GM12891 (cell line): ENCODE results near the gene INSIG1.

Experiments used
- DNase-seq: peaks from one replicate; pipeline ENCODE4 v3.0.0; 2011; ENCODE audit warnings: low spot score; ENCODE audit not compliant: insufficient read length
- FAIRE-seq: peaks from 2 replicates; lab custom pipeline; 2011; peaks lifted over from hg19 to GRCh38; lab: Jason Lieb, UNC
- PAX5 ChIP-seq: IDR thresholded peaks from 2 replicates; pipeline ENCODE4 v1.6.1; 2011; ENCODE audit warnings: low read length, moderate library complexity, mild to moderate bottlenecking; ENCODE audit not compliant: insufficient read depth, severe bottlenecking
- POLR2A ChIP-seq: IDR thresholded peaks from 2 replicates; pipeline ENCODE4 v1.6.1; 2011; ENCODE audit warnings: low read depth, low read length, control low read depth
- POLR2AphosphoS5 ChIP-seq: IDR thresholded peaks from 2 replicates; pipeline ENCODE4 v1.6.1; 2011; ENCODE audit warnings: low read depth, low read length, control low read depth
- POU2F2 ChIP-seq: IDR thresholded peaks from 2 replicates; pipeline ENCODE4 v1.6.1; 2011; ENCODE audit warnings: low read depth, mild to moderate bottlenecking, control low read depth, low read length, moderate library complexity
- SPI1 ChIP-seq: IDR thresholded peaks from 2 replicates; pipeline ENCODE4 v1.6.1; 2011; ENCODE audit warnings: low read depth, low read length, control low read depth
- TAF1 ChIP-seq: IDR thresholded peaks from 2 replicates; pipeline ENCODE4 v1.6.1; 2011; ENCODE audit warnings: low read depth, low read length, control low read depth

The INSIG1 gene

DNA sequence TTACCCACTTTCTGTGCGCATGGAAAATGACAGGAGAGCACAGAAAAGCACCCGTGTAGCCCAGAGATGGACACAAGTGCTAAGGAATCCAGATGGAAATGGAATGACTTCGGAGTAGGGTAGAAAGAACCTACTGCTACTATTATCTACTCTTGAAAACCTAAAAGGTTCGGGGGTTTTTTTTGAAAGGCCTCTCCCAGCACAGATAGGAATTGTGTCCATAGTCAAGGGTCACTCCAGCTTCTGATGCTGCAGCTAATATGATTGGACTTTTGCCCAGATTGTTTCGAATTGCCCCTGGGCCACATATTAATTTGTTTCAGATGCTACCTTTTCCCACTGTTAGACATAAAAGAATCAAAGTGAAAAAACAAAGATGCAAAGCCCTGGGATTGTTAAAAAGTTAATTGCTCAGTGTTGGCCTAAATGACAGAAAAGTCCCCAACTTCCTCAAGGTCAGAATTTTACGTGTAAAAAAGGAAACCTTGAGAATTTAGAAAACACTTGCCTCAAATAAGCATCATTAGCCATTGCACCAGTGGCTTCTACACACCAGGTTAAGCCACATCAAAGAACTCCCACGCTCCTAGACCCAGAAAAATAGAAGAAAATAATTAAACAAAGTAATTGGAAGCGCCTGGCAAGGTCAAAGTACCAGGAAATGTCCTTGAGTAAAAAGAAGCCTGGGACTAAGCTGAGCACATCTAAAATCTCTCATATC lies 40.8 kb upstream of the INSIG1 start:
- no peak for FAIRE-seq
- no peak for TF ChIP-seq PAX5
- TF ChIP-seq SPI1, result no peak
- no peak for TF ChIP-seq POLR2AphosphoS5
- TF ChIP-seq TAF1, result no peak
- no peak for TF ChIP-seq POU2F2
- no peak for TF ChIP-seq POLR2A

DNA sequence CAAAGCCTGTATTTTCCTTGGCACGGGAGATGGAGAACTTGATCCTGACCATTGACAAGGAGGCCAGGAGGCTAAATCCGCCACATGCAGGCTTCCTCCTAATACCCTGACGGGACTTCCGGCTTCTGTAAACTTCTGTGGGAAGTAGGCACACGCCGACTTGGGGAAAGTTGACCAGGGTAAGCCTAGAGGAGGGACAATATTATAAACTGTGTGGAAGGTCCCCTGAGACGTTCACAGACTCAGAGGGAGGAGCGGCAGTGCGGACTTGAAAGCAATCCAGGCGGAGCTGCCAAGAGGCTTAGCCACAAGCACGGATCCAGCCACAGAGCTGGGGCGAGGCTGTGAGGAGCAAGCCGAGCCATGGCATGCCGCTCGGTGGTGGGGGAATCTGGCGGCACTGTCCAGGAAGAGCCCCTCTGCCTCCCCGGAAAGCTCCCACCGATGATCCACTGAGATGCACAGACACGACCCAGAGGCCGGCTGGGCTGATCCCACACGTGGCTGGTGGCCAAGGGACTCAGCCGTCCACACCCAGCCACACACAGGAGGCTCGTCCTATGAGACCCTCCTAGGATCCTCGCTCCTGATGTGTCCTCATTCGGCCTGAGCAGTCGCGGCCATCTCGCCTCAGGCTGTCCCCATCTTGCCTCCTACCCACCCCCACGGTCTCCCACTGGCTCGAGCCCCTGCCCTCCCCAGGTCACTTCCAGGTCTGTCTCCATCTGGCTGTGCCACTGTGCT lies 40.0 kb upstream of the INSIG1 start:
- no peak for FAIRE-seq
- TF ChIP-seq TAF1, result no peak
- no peak for TF ChIP-seq POLR2AphosphoS5
- TF ChIP-seq PAX5, result no peak
- DNase-seq, result no peak

More for the DNA sequence above, 40.8 kb upstream of the INSIG1 start:
- DNase-seq, result no peak

DNA sequence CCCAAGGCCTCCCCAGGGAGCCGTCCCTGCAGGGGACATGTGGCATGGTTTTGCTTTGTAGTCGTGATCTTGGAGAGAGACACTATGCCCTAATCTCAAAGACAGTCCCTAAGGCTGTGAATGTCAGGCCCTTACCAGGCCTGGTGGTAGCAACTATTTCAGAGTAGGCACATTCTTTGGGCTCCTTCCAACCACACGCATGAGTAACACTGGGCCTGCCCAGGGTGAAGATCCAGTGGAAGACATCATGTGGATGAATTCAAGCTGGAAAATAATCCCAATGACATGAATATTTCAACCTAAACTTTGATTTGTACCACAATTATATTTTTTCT lies 39.5 kb upstream of the INSIG1 start:
- no peak for DNase-seq
- TF ChIP-seq POU2F2, result no peak
- no peak for TF ChIP-seq TAF1
- no peak for TF ChIP-seq PAX5
- FAIRE-seq, result no peak

DNA sequence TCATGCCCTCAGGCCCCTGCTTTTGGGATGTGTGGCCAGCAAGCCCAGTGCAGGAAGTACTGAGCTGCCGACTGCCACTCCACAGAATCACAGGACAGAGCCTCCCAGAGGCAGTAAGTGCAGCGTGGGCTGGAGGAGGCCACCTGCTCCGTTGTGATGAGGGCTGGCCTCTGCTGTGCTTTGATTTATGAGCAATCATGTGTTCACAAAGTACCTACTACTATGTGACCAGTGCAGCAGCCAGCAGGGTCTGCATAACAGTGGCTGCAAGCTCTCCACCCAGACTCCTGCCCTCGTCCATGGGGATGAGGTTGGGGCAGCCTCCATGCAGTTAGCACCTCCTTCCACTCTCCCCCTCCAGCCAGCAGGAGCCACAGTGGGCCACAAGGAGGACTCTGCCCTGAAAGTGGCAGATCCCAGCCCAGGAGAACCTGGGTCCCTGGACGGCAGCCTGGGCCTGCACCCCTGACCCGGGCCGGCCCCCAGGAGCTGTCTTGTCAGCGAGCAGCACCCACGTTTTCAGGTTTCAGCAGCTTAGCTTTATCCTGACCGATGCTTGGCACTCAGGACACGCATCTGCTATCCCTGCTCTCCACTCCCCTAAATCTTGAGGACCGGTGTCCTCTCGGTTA lies 37.7 kb upstream of the INSIG1 start:
- DNase-seq (no peak), FAIRE-seq (no peak)
- TF ChIP-seq POU2F2 (no peak), SPI1 (no peak), PAX5 (no peak), POLR2AphosphoS5 (no peak), POLR2A (no peak)

DNA sequence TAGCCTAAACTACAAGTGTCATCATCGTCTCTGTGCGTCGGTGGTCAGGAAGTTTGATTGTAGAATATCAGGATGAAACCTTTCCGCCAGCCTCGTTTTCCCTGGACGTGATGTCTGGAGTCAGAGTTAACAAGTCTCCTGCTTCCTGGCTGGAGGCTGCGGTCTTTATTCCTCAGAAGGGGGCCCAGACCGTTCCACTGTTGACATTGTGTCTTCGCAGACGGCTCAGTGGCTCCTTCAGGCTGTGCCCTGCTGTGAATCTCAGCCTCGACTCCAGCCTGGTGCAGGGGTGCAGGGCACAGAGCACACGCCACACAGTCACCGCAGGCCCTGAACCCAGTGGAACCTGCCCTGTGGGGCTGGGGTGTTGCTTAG lies 37.2 kb upstream of the INSIG1 start:
- TF ChIP-seq PAX5 (no peak), SPI1 (no peak), POLR2AphosphoS5 (no peak), POLR2A (no peak), TAF1 (no peak), POU2F2 (no peak)
- no peak for DNase-seq
- no peak for FAIRE-seq

DNA sequence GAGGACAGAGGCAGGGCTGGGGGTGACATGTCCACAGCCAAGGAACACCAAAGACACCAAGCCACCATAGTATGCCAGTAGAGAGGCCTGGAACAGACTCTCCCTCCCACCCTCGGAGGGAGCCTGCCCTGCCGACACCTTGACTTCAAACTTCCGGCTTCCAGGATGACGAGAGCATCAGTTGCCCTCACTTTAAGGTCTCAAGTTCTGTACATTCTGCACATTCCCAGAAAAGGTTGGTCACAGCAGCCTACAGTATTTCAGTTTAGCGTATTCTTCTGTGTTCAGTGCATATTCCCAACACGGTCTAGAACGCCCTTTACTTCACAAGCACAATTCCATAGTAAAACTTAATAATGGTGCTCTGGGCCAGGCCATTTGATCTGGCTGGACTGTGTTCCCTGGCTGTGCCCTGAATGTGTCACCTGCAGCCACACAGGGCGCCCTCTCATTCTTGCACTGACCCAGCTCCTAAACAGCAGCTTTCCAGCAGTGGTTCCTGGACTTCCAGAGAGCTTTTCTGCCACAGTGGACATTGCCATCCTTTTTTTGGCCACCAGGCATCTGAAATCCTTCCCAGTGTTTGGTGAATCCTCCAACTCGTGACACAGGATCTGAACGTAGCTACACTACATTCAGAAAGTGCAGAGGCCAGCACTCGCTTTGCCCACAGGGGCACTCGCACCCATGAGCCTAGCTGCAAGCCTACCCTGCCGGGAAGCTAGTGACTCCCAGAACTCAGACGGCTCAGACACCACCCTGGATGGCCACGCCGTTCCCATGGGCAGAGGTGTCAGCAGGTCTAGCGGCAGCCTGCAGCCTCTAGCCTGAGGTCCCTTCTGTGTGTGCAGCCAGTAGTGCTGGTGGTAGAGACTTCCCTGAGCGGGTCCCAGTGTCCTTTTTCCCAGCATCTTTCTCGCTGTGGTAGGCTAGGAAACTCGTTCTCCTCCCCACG lies 36.4 kb upstream of the INSIG1 start:
- no peak for FAIRE-seq
- TF ChIP-seq PAX5, result no peak
- TF ChIP-seq POU2F2, result no peak
- no peak for TF ChIP-seq TAF1
- no peak for TF ChIP-seq SPI1
- TF ChIP-seq POLR2AphosphoS5, result no peak
- no peak for TF ChIP-seq POLR2A
- DNase-seq, result no peak

DNA sequence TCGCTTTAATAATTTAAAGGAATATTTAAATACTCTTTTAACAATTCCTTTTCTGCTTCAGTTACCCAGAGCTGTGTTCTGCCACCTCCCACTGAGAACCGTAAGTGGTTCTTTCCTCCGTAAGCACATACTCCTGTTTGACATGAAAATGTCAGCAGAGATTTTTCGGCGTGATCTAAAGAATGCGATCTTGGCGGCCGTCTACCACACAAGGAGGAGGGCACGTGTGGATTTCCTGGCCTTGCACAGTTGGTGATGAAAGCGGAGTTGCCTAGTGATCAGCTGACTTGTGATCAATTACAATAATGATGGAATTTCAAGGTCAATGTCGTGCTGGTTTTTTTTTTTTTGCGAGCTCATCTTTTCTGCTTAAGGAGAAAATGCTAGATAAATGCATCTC lies 35.6 kb upstream of the INSIG1 start:
- FAIRE-seq (no peak), DNase-seq (no peak)
- no peak for TF ChIP-seq TAF1
- no peak for TF ChIP-seq POLR2AphosphoS5
- no peak for TF ChIP-seq PAX5
- TF ChIP-seq POU2F2, result no peak
- TF ChIP-seq POLR2A, result no peak
- TF ChIP-seq SPI1, result no peak

DNA sequence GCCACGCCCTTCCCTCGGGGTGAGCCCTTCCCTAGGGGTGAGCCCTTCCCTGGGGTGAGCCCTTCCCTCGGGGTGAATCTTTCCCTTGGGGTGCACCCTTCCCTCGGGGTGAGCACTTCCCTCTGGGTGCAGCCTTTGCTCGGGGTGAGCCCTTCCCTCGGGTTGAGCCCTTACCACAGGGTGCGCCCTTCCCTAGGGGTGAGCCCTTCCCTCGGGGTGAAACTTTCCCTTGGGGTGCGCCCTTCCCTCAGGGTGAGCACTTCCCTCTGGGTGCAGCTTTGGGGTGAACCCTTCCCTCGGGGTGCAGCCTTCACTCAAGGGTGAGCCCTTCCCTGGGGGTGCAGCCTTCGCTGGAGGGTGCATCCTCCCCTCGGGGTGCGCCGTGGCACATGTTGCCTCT lies 34.6 kb upstream of the INSIG1 start:
- FAIRE-seq, result no peak
- TF ChIP-seq POLR2AphosphoS5, result no peak
- TF ChIP-seq PAX5, result no peak
- TF ChIP-seq TAF1, result no peak
- no peak for TF ChIP-seq SPI1
- TF ChIP-seq POU2F2, result no peak
- no peak for TF ChIP-seq POLR2A

More for the DNA sequence above, 34.6 kb upstream of the INSIG1 start:
- DNase-seq, result no peak
